ENCODE results near the gene BABAM2. TPM values are rescaled to one million over a fixed set of nuclear protein-coding genes. Genes with fewer than 3 reads are reported as not detected.

Gene BABAM2
- total RNA-seq, 1 donor from 2014 or later = 34.6 TPM

- Mint-ChIP-seq H3K4me1 (peaks cover 55% of the 10 kb centered on the region), H3K9me3 (no peaks in the 10 kb centered on the region)
- peaks cover 8% of the 10 kb centered on the region for H3K4me1 ChIP-seq
Measured at GRCh38 chr2:28361991-28362710, 471.6 kb downstream of the BABAM2 start.

DNA sequence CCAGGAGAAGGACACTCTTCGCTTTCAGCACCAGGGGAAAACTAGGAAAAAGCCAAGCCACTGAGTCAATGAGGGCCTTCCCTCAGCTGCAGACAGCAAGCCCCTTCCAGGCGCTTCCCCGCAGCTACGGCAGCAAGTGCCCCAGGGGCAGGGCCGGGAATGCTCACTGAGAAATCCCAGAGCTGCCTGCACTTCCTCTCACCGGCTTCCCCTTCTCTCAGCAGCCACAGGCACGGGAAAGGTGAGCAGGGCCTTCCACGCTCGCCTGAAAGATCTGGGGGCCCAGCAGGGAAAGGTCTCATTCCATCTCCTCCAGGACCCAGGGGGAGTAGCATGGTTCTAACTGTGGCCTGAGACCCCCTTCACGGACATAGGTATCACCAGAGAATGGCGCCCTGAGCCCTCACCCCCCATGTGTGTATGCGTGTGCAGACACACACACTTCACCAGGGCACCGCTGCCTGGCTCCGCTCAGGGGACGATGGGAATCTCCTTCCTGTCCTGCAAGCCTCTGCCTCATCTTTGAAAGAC, 472.5 kb downstream of the BABAM2 start:
- Histone ChIP-seq H3K9me3 (ENCODE audit: low read depth) (no peaks in the 10 kb centered on the region), H3K4me3 (no peak overlapping the region), H3K36me3 (no peaks in the 10 kb centered on the region), H2AFZ (replicated peaks) (peak overlapping the region; percentile 46), H3F3A (ENCODE audit: low read depth) (no peaks in the 10 kb centered on the region), H3K27me3 (no peaks in the 10 kb centered on the region), H3K79me2 (ENCODE audit: low read depth) (no peaks in the 10 kb centered on the region), H3K4me1 (peaks cover 11% of the 10 kb centered on the region), H3K27ac (no peak overlapping the region), H4K20me1 (ENCODE audit: low read depth) (no peaks in the 10 kb centered on the region), H3K4me2 (no peak overlapping the region), H3K9ac (no peak overlapping the region)
- Mint-ChIP-seq H3K27ac (peak overlapping the region; percentile 88), H3K9me3 (no peaks in the 10 kb centered on the region), H3K36me3 (no peaks in the 10 kb centered on the region), H3K4me1 (peaks cover 57% of the 10 kb centered on the region), H3K27me3 (ENCODE audit: insufficient read depth, low read depth) (peaks cover 11% of the 10 kb centered on the region), H3K4me3 (no peak overlapping the region)
- no peak for TF ChIP-seq EZH2phosphoT487 (IDR thresholded peaks at IDR 0.05)
- TF ChIP-seq, protein P1, sequence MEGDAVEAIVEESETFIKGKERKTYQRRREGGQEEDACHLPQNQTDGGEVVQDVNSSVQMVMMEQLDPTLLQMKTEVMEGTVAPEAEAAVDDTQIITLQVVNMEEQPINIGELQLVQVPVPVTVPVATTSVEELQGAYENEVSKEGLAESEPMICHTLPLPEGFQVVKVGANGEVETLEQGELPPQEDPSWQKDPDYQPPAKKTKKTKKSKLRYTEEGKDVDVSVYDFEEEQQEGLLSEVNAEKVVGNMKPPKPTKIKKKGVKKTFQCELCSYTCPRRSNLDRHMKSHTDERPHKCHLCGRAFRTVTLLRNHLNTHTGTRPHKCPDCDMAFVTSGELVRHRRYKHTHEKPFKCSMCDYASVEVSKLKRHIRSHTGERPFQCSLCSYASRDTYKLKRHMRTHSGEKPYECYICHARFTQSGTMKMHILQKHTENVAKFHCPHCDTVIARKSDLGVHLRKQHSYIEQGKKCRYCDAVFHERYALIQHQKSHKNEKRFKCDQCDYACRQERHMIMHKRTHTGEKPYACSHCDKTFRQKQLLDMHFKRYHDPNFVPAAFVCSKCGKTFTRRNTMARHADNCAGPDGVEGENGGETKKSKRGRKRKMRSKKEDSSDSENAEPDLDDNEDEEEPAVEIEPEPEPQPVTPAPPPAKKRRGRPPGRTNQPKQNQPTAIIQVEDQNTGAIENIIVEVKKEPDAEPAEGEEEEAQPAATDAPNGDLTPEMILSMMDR (IDR thresholded peaks at IDR 0.05) = no peak
- DNase-seq (ENCODE audit: low spot score) = no peak

More at GRCh38 chr2:28361991-28362710, 471.6 kb downstream of the BABAM2 start:
- Histone ChIP-seq H3K27ac (no peak overlapping the region), H3K36me3 (no peaks in the 10 kb centered on the region), H3K79me2 (ENCODE audit: low read depth) (no peaks in the 10 kb centered on the region), H4K20me1 (ENCODE audit: low read depth) (no peaks in the 10 kb centered on the region), H3K9me3 (ENCODE audit: low read depth) (no peaks in the 10 kb centered on the region), H3F3A (ENCODE audit: low read depth) (no peaks in the 10 kb centered on the region), H2AFZ (replicated peaks) (no peak overlapping the region), H3K9ac (no peak overlapping the region), H3K4me2 (no peak overlapping the region), H3K4me3 (no peak overlapping the region), H3K27me3 (no peaks in the 10 kb centered on the region)
- no peak for DNase-seq (ENCODE audit: low spot score)
- Mint-ChIP-seq H3K4me3 (peak overlapping the region; percentile 57), H3K36me3 (no peaks in the 10 kb centered on the region), H3K27me3 (ENCODE audit: insufficient read depth, low read depth) (peaks cover 11% of the 10 kb centered on the region), H3K27ac (peak overlapping the region; percentile 48)
- TF ChIP-seq EZH2phosphoT487 (IDR thresholded peaks at IDR 0.05) = no peak
- TF ChIP-seq, protein P1 (IDR thresholded peaks at IDR 0.05) = no peak
- TF ChIP-seq EZH2 (IDR thresholded peaks at IDR 0.05) = no peak

DNA sequence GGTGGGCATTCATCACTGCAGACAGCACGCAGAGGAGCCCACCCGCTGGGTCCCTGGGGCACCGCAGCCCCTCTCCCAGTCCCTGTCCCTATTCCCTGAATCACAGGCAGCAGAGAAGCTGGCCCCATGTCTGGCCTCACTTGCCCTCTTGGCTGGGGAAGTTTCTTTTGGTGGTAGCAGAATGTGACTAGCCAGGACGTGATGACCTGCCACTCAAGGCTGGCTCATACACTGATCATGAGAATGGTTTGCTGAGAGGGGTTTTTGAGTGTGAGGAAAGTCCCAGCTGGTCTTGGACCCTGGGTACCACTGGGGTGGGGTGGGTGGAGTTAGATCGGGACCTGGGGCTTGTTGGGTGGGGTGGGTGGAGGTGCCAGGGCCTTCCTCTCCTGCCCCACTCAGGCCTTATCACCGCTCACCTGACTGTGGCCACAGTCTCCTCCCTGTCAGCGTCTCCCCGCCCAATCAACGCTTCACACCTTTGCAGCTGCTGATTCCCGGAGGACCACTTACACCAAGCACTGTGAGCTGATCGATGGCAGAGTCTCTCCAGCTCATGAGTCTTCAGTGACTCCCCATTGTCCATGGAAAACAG, 473.3 kb downstream of the BABAM2 start:
- Histone ChIP-seq H3K79me2 (ENCODE audit: low read depth) (no peaks in the 10 kb centered on the region), H3K27ac (no peak overlapping the region), H3K9me3 (ENCODE audit: low read depth) (no peaks in the 10 kb centered on the region), H2AFZ (replicated peaks) (no peak overlapping the region), H3K4me1 (peaks cover 11% of the 10 kb centered on the region), H3K4me3 (no peak overlapping the region), H3K4me2 (no peak overlapping the region), H3K9ac (no peak overlapping the region), H3F3A (ENCODE audit: low read depth) (no peaks in the 10 kb centered on the region), H3K36me3 (no peaks in the 10 kb centered on the region), H4K20me1 (ENCODE audit: low read depth) (no peaks in the 10 kb centered on the region), H3K27me3 (no peaks in the 10 kb centered on the region)
- H3K4me3 Mint-ChIP-seq = no peak overlapping the region
- DNase-seq (ENCODE audit: low spot score) = no peak
- peaks cover 11% of the 10 kb centered on the region for H3K27me3 Mint-ChIP-seq (ENCODE audit: insufficient read depth, low read depth)
- no peaks in the 10 kb centered on the region for H3K9me3 Mint-ChIP-seq
- TF ChIP-seq EZH2 (IDR thresholded peaks at IDR 0.05) (no peak), EZH2phosphoT487 (IDR thresholded peaks at IDR 0.05) (no peak)
- TF ChIP-seq, protein P1 (IDR thresholded peaks at IDR 0.05) = no peak
- no peak overlapping the region for H3K27ac Mint-ChIP-seq
- H3K4me1 Mint-ChIP-seq = peaks cover 57% of the 10 kb centered on the region
- no peaks in the 10 kb centered on the region for H3K36me3 Mint-ChIP-seq

All from neural progenitor cell (in vitro differentiated cells).